HEK293 (cell line): ENCODE measurements around the gene BCL2L1.
A peak's percentile ranks its signal among the peaks of the same experiment; 100 is the strongest.

Source experiments
- CTCF ChIA-PET: fragments of 350-600 bp; formaldehyde crosslinking; extraction: SDS; loops from one replicate; lab custom pipeline; 2021; ENCODE audit warnings: antibody characterized with exemption; lab: Yijun Ruan, JAX
- POLR2A ChIA-PET: fragments of 300-600 bp; formaldehyde crosslinking; extraction: SDS; loops from one replicate; lab custom pipeline; 2020; ENCODE audit warnings: antibody characterized with exemption, inconsistent platforms; lab: Yijun Ruan, JAX
- H3K27ac ChIP-seq: fragments of 200-500 bp; sonication (Bioruptor generic); 2 replicates; pipeline ENCODE4 v1.5.1; 2014; ENCODE audit warnings: low read depth, low read length, control low read depth, inconsistent platforms; ENCODE audit errors: extremely low read depth
- H3K36me3 ChIP-seq, 2 experiments: fragments of 200-500 bp in 1 of 2; sonication (Bioruptor generic) in 1 of 2; 1 replicate in 1 of 2; 2 replicates in 1 of 2; pipeline ENCODE4 v1.5.1; 2014 to 2017; ENCODE audit warnings: inconsistent platforms in 2 of 2, low read length in 2 of 2; ENCODE audit not compliant: control insufficient read depth in 2 of 2, insufficient read depth in 1 of 2
- H3K4me1 ChIP-seq: fragments of 200-500 bp; sonication (Bioruptor generic); 2 replicates; pipeline ENCODE4 v1.5.1; 2014; ENCODE audit warnings: mild to moderate bottlenecking, low read length, inconsistent platforms; ENCODE audit not compliant: control insufficient read depth, insufficient read depth
- H3K4me3 ChIP-seq: 2 replicates; pipeline ENCODE4 v1.5.1; 2011; ENCODE audit warnings: low read depth, mild to moderate bottlenecking, control low read depth, low read length, moderate library complexity
- H3K9me3 ChIP-seq: fragments of 200-500 bp; sonication (Bioruptor generic); 2 replicates; pipeline ENCODE4 v1.5.1; 2014; ENCODE audit warnings: low read depth, low read length, inconsistent platforms; ENCODE audit not compliant: control insufficient read depth, insufficient read depth
- EGR2 ChIP-seq: fragments of 450-650 bp; formaldehyde crosslinking; IDR thresholded peaks from 2 replicates; pipeline ENCODE4 v1.5.1; 2016; ENCODE audit warnings: low read depth, missing biosample characterization, missing genetic modification characterization
- SP7 ChIP-seq: fragments of 450-650 bp; formaldehyde crosslinking; IDR thresholded peaks from 2 replicates; pipeline ENCODE4 v1.5.1; 2016; ENCODE audit warnings: missing biosample characterization, missing genetic modification characterization
- YY1 ChIP-seq: fragments of 450-650 bp; formaldehyde crosslinking; IDR thresholded peaks from 2 replicates; pipeline ENCODE4 v1.5.1; 2018; ENCODE audit warnings: missing biosample characterization, missing genetic modification characterization
- ZFHX2 ChIP-seq: fragments of 450-650 bp; formaldehyde crosslinking; conservative IDR thresholded peaks from 2 replicates; pipeline ENCODE4 v1.5.1; 2016; ENCODE audit warnings: missing biosample characterization, missing genetic modification characterization
- ZFP69B ChIP-seq: fragments of 450-650 bp; formaldehyde crosslinking; IDR thresholded peaks from 2 replicates; pipeline ENCODE4 v1.5.1; 2016; ENCODE audit warnings: missing biosample characterization, missing genetic modification characterization
- ZNF10 ChIP-seq: fragments of 450-650 bp; formaldehyde crosslinking; IDR thresholded peaks from 2 replicates; pipeline ENCODE4 v1.5.1; 2017; ENCODE audit warnings: missing biosample characterization, missing genetic modification characterization
- ZNF133 ChIP-seq: fragments of 450-650 bp; formaldehyde crosslinking; IDR thresholded peaks from 2 replicates; pipeline ENCODE4 v1.5.1; 2016; ENCODE audit warnings: missing biosample characterization, missing genetic modification characterization
- ZNF146 ChIP-seq: fragments of 450-650 bp; formaldehyde crosslinking; IDR thresholded peaks from 2 replicates; pipeline ENCODE4 v1.5.1; 2016; ENCODE audit warnings: missing biosample characterization, missing genetic modification characterization
- ZNF24 ChIP-seq: fragments of 450-650 bp; formaldehyde crosslinking; IDR thresholded peaks from 2 replicates; pipeline ENCODE4 v1.5.1; 2016; ENCODE audit warnings: missing biosample characterization, missing genetic modification characterization
- ZNF274 ChIP-seq, 2 experiments: fragments of 200-500 bp in 1 of 2; fragments of 450-650 bp in 1 of 2; sonication (Bioruptor generic) in 1 of 2; formaldehyde crosslinking in 1 of 2; IDR thresholded peaks; 2 replicates each; pipeline versions ENCODE4 v1.5.1 to v1.6.1; 2014 to 2016; ENCODE audit warnings: borderline replicate concordance in 1 of 2, inconsistent platforms in 1 of 2, low read length in 1 of 2, missing biosample characterization in 1 of 2, missing genetic modification characterization in 1 of 2
- ZNF311 ChIP-seq: fragments of 450-650 bp; formaldehyde crosslinking; IDR thresholded peaks from 2 replicates; pipeline ENCODE4 v1.5.1; 2017; ENCODE audit warnings: missing biosample characterization, missing genetic modification characterization, borderline replicate concordance
- ZNF48 ChIP-seq: fragments of 450-650 bp; formaldehyde crosslinking; IDR thresholded peaks from 2 replicates; pipeline ENCODE4 v1.5.1; 2016; ENCODE audit warnings: missing biosample characterization, missing genetic modification characterization
- ZNF548 ChIP-seq: fragments of 450-650 bp; formaldehyde crosslinking; IDR thresholded peaks from 2 replicates; pipeline ENCODE4 v1.5.1; 2016; ENCODE audit warnings: missing biosample characterization, missing genetic modification characterization
- ZNF549 ChIP-seq: fragments of 450-650 bp; IDR thresholded peaks from 2 replicates; pipeline ENCODE4 v1.5.1; 2018; ENCODE audit warnings: missing biosample characterization, missing genetic modification characterization, mild to moderate bottlenecking, inconsistent platforms, moderate library complexity
- ZNF560 ChIP-seq: fragments of 450-650 bp; formaldehyde crosslinking; IDR thresholded peaks from 2 replicates; pipeline ENCODE4 v1.5.1; 2017; ENCODE audit warnings: missing biosample characterization, missing genetic modification characterization, borderline replicate concordance
- ZNF768 ChIP-seq: fragments of 450-650 bp; formaldehyde crosslinking; IDR thresholded peaks from 2 replicates; pipeline ENCODE4 v1.5.1; 2018; ENCODE audit warnings: missing biosample characterization, mild to moderate bottlenecking, missing genetic modification characterization
- ZNF843 ChIP-seq: fragments of 450-650 bp; formaldehyde crosslinking; IDR thresholded peaks from 2 replicates; pipeline ENCODE4 v1.5.1; 2016; ENCODE audit warnings: missing biosample characterization, missing genetic modification characterization
- ZSCAN30 ChIP-seq: fragments of 450-650 bp; IDR thresholded peaks from 2 replicates; pipeline ENCODE4 v1.5.1; 2018; ENCODE audit warnings: missing biosample characterization, mild to moderate bottlenecking, missing genetic modification characterization, moderate library complexity
- TF ChIP-seq, protein P1 (sequence below): fragments of 450-650 bp; formaldehyde crosslinking; IDR thresholded peaks from 2 replicates; pipeline ENCODE4 v1.5.1; 2016; ENCODE audit warnings: missing biosample characterization, missing genetic modification characterization
- TF ChIP-seq, protein P2 (sequence below): fragments of 450-650 bp; formaldehyde crosslinking; conservative IDR thresholded peaks from 2 replicates; pipeline ENCODE4 v1.5.1; 2016; ENCODE audit warnings: low read depth, missing biosample characterization, missing genetic modification characterization
- TF ChIP-seq, protein P3 (sequence below): fragments of 450-650 bp; formaldehyde crosslinking; IDR thresholded peaks from 2 replicates; pipeline ENCODE4 v1.5.1; 2016; ENCODE audit warnings: missing biosample characterization, missing genetic modification characterization

BCL2L1 gene

DNA sequence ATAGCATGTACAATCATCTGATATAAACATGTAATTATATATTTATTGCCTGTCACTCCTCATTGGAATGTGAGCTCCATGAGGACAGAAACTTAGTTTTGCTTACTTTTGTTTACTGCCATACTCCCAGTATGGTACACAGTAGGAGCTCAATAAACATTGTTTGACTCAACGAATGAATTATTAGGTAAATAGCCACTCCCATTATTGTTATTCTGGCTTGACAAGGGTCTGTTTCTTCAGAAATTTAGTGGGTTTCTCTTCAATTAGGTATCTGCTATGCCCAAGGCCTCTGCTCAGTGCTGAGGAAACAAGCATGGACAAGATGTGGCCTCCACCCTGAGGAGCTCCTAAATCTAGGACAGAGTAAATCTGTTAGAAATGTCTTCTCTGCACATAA is 6.3 kb downstream of the BCL2L1 start:
- Histone ChIP-seq H3K36me3 (peaks cover 0 to 52% of the 10 kb centered on the region in 2 experiments; a peak in 1 of 3 replicates), H3K4me3 (no peak overlapping the region), H3K27ac (no peak overlapping the region), H3K4me1 (peaks cover 21% of the 10 kb centered on the region; the same call in 1 of the 2 replicates), H3K9me3 (no peaks in the 10 kb centered on the region)
- CTCF ChIA-PET = interaction anchor here (0.8 to 10.4 kb wide), 3 partner anchors 7 to 103 kb away, joined by 3 to 303 read pairs (median 4); no protein-coding TSS in a partner anchor
- TF ChIP-seq ZFP69B (tag by site-specific recombination) = no peak
- no peak for TF ChIP-seq ZNF843 (tag by site-specific recombination)
- peak; percentile 46; the same call in 1 of the 2 replicates for TF ChIP-seq SP7
- TF ChIP-seq, protein P1, sequence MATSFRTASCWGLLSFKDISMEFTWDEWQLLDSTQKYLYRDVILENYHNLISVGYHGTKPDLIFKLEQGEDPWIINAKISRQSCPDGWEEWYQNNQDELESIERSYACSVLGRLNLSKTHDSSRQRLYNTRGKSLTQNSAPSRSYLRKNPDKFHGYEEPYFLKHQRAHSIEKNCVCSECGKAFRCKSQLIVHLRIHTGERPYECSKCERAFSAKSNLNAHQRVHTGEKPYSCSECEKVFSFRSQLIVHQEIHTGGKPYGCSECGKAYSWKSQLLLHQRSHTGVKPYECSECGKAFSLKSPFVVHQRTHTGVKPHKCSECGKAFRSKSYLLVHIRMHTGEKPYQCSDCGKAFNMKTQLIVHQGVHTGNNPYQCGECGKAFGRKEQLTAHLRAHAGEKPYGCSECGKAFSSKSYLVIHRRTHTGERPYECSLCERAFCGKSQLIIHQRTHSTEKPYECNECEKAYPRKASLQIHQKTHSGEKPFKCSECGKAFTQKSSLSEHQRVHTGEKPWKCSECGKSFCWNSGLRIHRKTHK (tag by site-specific recombination) = no peak
- POLR2A ChIA-PET = interaction anchor here (1.5 kb wide), 1 partner anchor 52 kb away, joined by 4 read pairs; no protein-coding TSS in a partner anchor

DNA sequence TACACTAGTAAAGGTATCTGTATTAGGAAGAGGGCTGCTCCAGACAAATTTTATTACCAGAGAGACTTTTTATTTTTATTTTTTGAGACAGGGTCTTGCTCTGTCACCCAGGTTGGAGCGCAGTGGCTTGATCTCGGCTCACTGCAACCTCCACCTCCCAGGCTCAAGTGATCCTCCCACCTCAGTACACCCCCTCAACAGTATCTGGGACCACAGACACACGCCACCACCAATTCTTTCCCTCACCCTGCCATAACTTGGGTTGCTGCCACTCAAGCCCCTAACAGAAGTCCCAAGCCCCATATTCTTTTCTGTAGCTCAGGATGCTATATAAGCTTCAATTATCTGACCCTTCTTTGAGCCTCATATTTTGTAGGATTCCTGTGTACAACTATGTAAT is 6.9 kb downstream of the BCL2L1 start:
- H3K9me3 ChIP-seq = no peaks in the 10 kb centered on the region
- no peak overlapping the region for H3K27ac ChIP-seq
- ChIA-PET POLR2A (interaction anchor here (1.5 kb wide), 1 partner anchor 52 kb away, joined by 4 read pairs; no protein-coding TSS in a partner anchor), CTCF (interaction anchor here (0.8 to 10.4 kb wide), 3 partner anchors 8 to 103 kb away, joined by 3 to 303 read pairs (median 4); no protein-coding TSS in a partner anchor)
- no peak overlapping the region for H3K4me3 ChIP-seq
- peaks cover 18% of the 10 kb centered on the region; the same call in 1 of the 2 replicates for H3K4me1 ChIP-seq
- peaks cover 0 to 52% of the 10 kb centered on the region in 2 experiments; a peak in 1 of 3 replicates for H3K36me3 ChIP-seq
- TF ChIP-seq ZFHX2 (peak; percentile 53), ZNF48 (tag by site-specific recombination) (no peak), EGR2 (tag by site-specific recombination) (peak; percentile 50; the same call in 1 of the 2 replicates)

DNA sequence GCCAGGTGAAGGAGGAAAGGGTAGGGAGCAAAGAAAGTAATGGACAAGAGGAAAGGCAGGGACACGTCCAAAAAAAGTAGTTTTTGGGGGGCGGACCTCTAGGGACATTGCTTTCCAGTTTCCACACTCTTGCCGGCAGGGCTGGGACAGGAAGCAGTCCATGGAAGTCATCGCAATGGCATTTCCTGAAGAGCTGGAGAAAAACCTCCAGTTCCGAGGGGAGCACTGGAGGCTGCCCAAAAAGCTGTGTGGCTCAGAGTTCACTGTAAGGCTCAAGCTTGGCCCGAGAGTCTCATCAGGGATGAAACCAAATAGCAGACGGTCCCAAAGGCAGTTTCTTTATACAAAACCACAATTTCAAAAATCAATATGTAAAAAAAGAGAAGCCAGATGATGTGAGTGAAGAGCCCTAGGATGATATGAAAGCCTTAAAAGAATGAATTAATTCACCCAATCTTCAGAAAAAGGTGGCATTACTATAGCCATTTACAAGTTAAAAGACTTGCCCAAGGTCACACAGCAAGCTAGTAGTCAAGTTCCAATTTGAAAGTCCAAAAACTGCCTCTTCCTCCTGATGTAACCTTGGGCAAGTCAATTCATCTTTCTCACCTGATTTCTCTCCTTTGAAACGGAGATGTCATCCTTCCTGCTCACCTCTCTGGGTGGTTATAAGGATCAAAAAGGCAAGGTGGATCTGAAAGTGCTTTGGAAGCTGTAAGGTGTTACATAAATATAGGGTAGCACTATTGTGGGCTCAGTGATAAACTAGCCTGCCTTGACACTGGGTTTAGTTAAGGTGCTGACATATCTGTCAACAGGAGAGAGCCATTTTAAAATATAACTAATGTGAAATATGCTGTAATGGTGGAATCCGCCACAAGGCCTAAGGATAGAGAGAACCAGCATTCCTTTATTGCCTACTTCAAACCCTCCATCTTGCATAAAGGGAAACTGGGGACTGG is 9.1 kb downstream of the BCL2L1 start:
- peaks cover 13% of the 10 kb centered on the region; the same call in 1 of the 2 replicates for H3K4me1 ChIP-seq
- no peak for TF ChIP-seq ZNF311 (tag by site-specific recombination)
- TF ChIP-seq ZNF549 (tag by site-specific recombination) = no peak
- TF ChIP-seq ZNF146 (tag by site-specific recombination) = no peak
- TF ChIP-seq, protein P2, sequence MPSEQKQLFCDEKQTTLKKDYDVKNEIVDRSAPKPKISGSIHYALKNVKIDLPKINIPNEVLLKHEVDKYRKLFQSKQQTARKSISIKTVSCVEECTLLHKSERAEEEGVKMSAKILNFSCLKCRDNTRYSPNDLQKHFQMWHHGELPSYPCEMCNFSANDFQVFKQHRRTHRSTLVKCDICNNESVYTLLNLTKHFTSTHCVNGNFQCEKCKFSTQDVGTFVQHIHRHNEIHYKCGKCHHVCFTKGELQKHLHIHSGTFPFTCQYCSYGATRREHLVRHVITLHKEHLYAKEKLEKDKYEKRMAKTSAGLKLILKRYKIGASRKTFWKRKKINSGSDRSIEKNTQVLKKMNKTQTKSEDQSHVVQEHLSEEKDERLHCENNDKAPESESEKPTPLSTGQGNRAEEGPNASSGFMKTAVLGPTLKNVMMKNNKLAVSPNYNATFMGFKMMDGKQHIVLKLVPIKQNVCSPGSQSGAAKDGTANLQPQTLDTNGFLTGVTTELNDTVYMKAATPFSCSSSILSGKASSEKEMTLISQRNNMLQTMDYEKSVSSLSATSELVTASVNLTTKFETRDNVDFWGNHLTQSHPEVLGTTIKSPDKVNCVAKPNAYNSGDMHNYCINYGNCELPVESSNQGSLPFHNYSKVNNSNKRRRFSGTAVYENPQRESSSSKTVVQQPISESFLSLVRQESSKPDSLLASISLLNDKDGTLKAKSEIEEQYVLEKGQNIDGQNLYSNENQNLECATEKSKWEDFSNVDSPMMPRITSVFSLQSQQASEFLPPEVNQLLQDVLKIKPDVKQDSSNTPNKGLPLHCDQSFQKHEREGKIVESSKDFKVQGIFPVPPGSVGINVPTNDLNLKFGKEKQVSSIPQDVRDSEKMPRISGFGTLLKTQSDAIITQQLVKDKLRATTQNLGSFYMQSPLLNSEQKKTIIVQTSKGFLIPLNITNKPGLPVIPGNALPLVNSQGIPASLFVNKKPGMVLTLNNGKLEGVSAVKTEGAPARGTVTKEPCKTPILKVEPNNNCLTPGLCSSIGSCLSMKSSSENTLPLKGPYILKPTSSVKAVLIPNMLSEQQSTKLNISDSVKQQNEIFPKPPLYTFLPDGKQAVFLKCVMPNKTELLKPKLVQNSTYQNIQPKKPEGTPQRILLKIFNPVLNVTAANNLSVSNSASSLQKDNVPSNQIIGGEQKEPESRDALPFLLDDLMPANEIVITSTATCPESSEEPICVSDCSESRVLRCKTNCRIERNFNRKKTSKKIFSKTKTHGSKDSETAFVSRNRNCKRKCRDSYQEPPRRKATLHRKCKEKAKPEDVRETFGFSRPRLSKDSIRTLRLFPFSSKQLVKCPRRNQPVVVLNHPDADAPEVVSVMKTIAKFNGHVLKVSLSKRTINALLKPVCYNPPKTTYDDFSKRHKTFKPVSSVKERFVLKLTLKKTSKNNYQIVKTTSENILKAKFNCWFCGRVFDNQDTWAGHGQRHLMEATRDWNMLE = no peak
- no peak for TF ChIP-seq ZNF133 (tag by site-specific recombination)
- no peak for TF ChIP-seq YY1
- TF ChIP-seq ZNF560 = no peak
- no peak for TF ChIP-seq ZNF274 (IDR thresholded peaks at IDR 0.05; ENCODE audit: low read length)
- TF ChIP-seq ZNF274 (tag by site-specific recombination; IDR thresholded peaks at IDR 0.05; ENCODE audit: borderline replicate concordance) = no peak
- no peak for TF ChIP-seq ZNF843 (tag by site-specific recombination)
- no peak for TF ChIP-seq ZNF768 (tag by site-specific recombination)
- no peak for TF ChIP-seq ZNF548 (tag by site-specific recombination)
- TF ChIP-seq, protein P3, sequence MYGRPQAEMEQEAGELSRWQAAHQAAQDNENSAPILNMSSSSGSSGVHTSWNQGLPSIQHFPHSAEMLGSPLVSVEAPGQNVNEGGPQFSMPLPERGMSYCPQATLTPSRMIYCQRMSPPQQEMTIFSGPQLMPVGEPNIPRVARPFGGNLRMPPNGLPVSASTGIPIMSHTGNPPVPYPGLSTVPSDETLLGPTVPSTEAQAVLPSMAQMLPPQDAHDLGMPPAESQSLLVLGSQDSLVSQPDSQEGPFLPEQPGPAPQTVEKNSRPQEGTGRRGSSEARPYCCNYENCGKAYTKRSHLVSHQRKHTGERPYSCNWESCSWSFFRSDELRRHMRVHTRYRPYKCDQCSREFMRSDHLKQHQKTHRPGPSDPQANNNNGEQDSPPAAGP = no peak
- no peak for TF ChIP-seq ZNF10 (tag by site-specific recombination)
- no peak for TF ChIP-seq ZNF24 (tag by site-specific recombination)
- no peak for TF ChIP-seq ZSCAN30 (tag by site-specific recombination)

More for the DNA sequence above, 9.1 kb downstream of the BCL2L1 start:
- no peak overlapping the region for H3K4me3 ChIP-seq
- H3K36me3 ChIP-seq = peaks cover 0 to 36% of the 10 kb centered on the region in 2 experiments; a peak in 1 of 3 replicates
- no peak overlapping the region for H3K27ac ChIP-seq
- H3K9me3 ChIP-seq = no peaks in the 10 kb centered on the region
- POLR2A ChIA-PET = interaction anchor here (0.6 to 2.7 kb wide), 3 partner anchors 9 to 54 kb away, joined by 3 to 18 read pairs (median 5); partner anchors contain the start of gene BCL2L1
- CTCF ChIA-PET = interaction anchor here (0.6 to 4.1 kb wide), 4 partner anchors 9 to 60 kb away, joined by 3 to 33 read pairs (median 3); partner anchors contain the start of gene BCL2L1
